ENCODE measurements around the gene MTG1.

MTG1 gene

GRCh38 chr10:133471300-133472109, 77.5 kb downstream of the MTG1 start:
- DNase-seq: no peak

Measured in CD4-positive, alpha-beta T cell treated with Interleukin-17A for 4 hours (primary cell).